Neural cell (in vitro differentiated cells): Measurements from ENCODE around the gene ZC3H12C. TPM values are rescaled to one million over a fixed set of nuclear protein-coding genes. Genes with fewer than 3 reads are reported as not detected.
A peak's percentile ranks its signal among the peaks of the same experiment; 100 is the strongest.

Experiments
- H2AFZ ChIP-seq: fragments of 200-600, 300-800 bp; sonication (generic), shearing (Covaris generic); 2 replicates; pipeline ENCODE4 v1.6.0; 2014; ENCODE audit warnings: low read depth, mild to moderate bottlenecking, antibody characterized with exemption, low read length, moderate library complexity
- H3F3A ChIP-seq: fragments of 200-600 bp; shearing (Covaris generic); 2 replicates; pipeline ENCODE4 v1.6.1; 2016; ENCODE audit warnings: mild to moderate bottlenecking, moderate library complexity, mixed read lengths, antibody characterized with exemption, low read length; ENCODE audit not compliant: insufficient read depth, poor library complexity, severe bottlenecking
- H3K27ac ChIP-seq: fragments of 200-600, 300-800 bp; sonication (generic), shearing (Covaris generic); 2 replicates; pipeline ENCODE4 v1.5.1; 2014; ENCODE audit warnings: mild to moderate bottlenecking, low read length, moderate library complexity
- H3K27me3 ChIP-seq: fragments of 300-800, 200-600 bp; sonication (generic), shearing (Covaris generic); 2 replicates; pipeline ENCODE4 v1.6.0; 2014; ENCODE audit warnings: mild to moderate bottlenecking, low read depth, low read length, moderate library complexity; ENCODE audit not compliant: insufficient read depth
- H3K36me3 ChIP-seq: fragments of 300-800, 200-600 bp; sonication (generic), shearing (Covaris generic); 2 replicates; pipeline ENCODE4 v1.5.1; 2014; ENCODE audit warnings: mild to moderate bottlenecking, antibody characterized with exemption, low read length, moderate library complexity; ENCODE audit not compliant: insufficient read depth
- H3K4me2 ChIP-seq: fragments of 300-800, 200-600 bp; sonication (generic), shearing (Covaris generic); 2 replicates; pipeline ENCODE4 v1.6.0; 2014; ENCODE audit warnings: mild to moderate bottlenecking, low read length
- H3K4me3 ChIP-seq: fragments of 300-800, 200-600 bp; sonication (generic), shearing (Covaris generic); 2 replicates; pipeline ENCODE4 v1.5.1; 2014; ENCODE audit warnings: mild to moderate bottlenecking, low read length, moderate library complexity
- H3K79me2 ChIP-seq: fragments of 200-600 bp; shearing (Covaris generic); replicated peaks from 2 replicates; pipeline ENCODE4 v1.6.0; 2014; ENCODE audit warnings: mild to moderate bottlenecking, low read length, moderate library complexity; ENCODE audit not compliant: insufficient read depth
- H3K9ac ChIP-seq: fragments of 300-800, 200-600 bp; sonication (generic), shearing (Covaris generic); 2 replicates; pipeline ENCODE4 v1.6.1; 2016; ENCODE audit warnings: mild to moderate bottlenecking, low read length, mixed read lengths
- H3K9me2 ChIP-seq: fragments of 200-600 bp; shearing (Covaris generic); 2 replicates; pipeline ENCODE4 v1.6.1; 2016; ENCODE audit warnings: mild to moderate bottlenecking, low read length, mixed read lengths; ENCODE audit not compliant: insufficient read depth
- H3K9me3 ChIP-seq: fragments of 200-600, 300-800 bp; sonication (generic), shearing (Covaris generic); 2 replicates; pipeline ENCODE4 v1.6.1; 2016; ENCODE audit warnings: mild to moderate bottlenecking, mixed run types, low read length, moderate library complexity, mixed read lengths
- H4K20me1 ChIP-seq: fragments of 200-600 bp; shearing (Covaris generic); 2 replicates; pipeline ENCODE4 v1.6.1; 2016; ENCODE audit warnings: mild to moderate bottlenecking, mixed run types; ENCODE audit not compliant: insufficient read depth
- EP300 ChIP-seq: fragments of 450-650 bp; conservative IDR thresholded peaks from 2 replicates; pipeline ENCODE4 v1.6.1; 2014; ENCODE audit warnings: antibody characterized with exemption, mild to moderate bottlenecking, moderate library complexity; ENCODE audit not compliant: poor library complexity, severe bottlenecking
- EZH2 ChIP-seq: fragments of 200-600, 300-800 bp; shearing (Covaris generic), sonication (generic); IDR thresholded peaks from 2 replicates; pipeline ENCODE4 v1.6.1; 2014; ENCODE audit warnings: antibody characterized with exemption, low read length, borderline replicate concordance, mild to moderate bottlenecking; ENCODE audit not compliant: insufficient read depth, poor library complexity, severe bottlenecking
- MXI1 ChIP-seq: fragments of 450-650 bp; conservative IDR thresholded peaks from 2 replicates; pipeline ENCODE4 v1.6.1; 2014; ENCODE audit warnings: antibody characterized with exemption, mild to moderate bottlenecking; ENCODE audit not compliant: poor library complexity, severe bottlenecking
- POLR2AphosphoS5 ChIP-seq: IDR thresholded peaks from 2 replicates; pipeline ENCODE4 v1.6.1; 2012
- RAD21 ChIP-seq: fragments of 450-650 bp; conservative IDR thresholded peaks from 2 replicates; pipeline ENCODE4 v1.6.1; 2014; ENCODE audit warnings: antibody characterized with exemption, mild to moderate bottlenecking, moderate library complexity
- SMC3 ChIP-seq: fragments of 450-650 bp; conservative IDR thresholded peaks from 2 replicates; pipeline ENCODE4 v1.6.1; 2014; ENCODE audit warnings: antibody characterized with exemption, mild to moderate bottlenecking, moderate library complexity; ENCODE audit not compliant: poor library complexity
- TAF1 ChIP-seq: IDR thresholded peaks from 2 replicates; pipeline ENCODE4 v1.6.1; 2012; ENCODE audit warnings: low read depth
- polyA plus RNA-seq: library from polyadenylated mRNA; depleted of rRNA; stranded (reverse); fragments of >200 nt; gene quantifications from 2 replicates; pipeline ENCODE4 v1.2.3, GENCODE V29; 2014
- TF ChIP-seq, protein P1 (sequence below): IDR thresholded peaks from 2 replicates; pipeline ENCODE4 v1.6.1; 2012; ENCODE audit warnings: borderline replicate concordance
- TF ChIP-seq, protein P2 (sequence below): fragments of 450-650 bp; IDR thresholded peaks from 2 replicates; pipeline ENCODE4 v1.5.1; 2014; ENCODE audit warnings: antibody characterized with exemption, mild to moderate bottlenecking, moderate library complexity; ENCODE audit not compliant: poor library complexity, severe bottlenecking

ZC3H12C gene
- polyA plus RNA-seq, 1 donor from 2014 or later = 15.1 TPM

DNA sequence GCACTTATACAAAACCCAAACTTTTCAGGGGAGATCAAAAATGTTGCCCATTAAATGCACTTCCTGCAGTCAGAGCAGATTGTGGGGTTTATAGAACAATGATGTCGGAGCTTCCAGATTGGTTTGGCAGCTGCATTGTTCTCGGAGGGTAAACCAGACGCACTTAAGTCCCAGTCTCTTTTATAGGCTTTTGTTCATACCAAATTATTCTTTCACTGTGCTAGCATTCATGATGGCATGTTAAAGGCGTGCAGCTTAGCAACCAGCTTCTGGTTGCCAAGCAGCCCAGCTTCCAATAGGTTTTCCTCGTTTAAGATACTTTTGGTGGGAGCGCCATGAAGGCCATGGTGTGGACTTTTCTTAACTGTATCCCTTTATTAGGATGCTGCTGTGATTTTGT lies 40.9 kb downstream of the ZC3H12C start:
- H3K4me2 ChIP-seq = peak overlapping the region; percentile 78
- peak overlapping the region; percentile 66 for H3K4me3 ChIP-seq
- H3K9ac ChIP-seq = peak overlapping the region; percentile 43
- TF ChIP-seq POLR2AphosphoS5 (peak; percentile 66), TAF1 (no peak), RAD21 (no peak), MXI1 (peak; percentile 72), SMC3 (no peak), EP300 (peak; percentile 80)
- TF ChIP-seq, protein P1, sequence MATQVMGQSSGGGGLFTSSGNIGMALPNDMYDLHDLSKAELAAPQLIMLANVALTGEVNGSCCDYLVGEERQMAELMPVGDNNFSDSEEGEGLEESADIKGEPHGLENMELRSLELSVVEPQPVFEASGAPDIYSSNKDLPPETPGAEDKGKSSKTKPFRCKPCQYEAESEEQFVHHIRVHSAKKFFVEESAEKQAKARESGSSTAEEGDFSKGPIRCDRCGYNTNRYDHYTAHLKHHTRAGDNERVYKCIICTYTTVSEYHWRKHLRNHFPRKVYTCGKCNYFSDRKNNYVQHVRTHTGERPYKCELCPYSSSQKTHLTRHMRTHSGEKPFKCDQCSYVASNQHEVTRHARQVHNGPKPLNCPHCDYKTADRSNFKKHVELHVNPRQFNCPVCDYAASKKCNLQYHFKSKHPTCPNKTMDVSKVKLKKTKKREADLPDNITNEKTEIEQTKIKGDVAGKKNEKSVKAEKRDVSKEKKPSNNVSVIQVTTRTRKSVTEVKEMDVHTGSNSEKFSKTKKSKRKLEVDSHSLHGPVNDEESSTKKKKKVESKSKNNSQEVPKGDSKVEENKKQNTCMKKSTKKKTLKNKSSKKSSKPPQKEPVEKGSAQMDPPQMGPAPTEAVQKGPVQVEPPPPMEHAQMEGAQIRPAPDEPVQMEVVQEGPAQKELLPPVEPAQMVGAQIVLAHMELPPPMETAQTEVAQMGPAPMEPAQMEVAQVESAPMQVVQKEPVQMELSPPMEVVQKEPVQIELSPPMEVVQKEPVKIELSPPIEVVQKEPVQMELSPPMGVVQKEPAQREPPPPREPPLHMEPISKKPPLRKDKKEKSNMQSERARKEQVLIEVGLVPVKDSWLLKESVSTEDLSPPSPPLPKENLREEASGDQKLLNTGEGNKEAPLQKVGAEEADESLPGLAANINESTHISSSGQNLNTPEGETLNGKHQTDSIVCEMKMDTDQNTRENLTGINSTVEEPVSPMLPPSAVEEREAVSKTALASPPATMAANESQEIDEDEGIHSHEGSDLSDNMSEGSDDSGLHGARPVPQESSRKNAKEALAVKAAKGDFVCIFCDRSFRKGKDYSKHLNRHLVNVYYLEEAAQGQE = no peak
- TF ChIP-seq, protein P2, sequence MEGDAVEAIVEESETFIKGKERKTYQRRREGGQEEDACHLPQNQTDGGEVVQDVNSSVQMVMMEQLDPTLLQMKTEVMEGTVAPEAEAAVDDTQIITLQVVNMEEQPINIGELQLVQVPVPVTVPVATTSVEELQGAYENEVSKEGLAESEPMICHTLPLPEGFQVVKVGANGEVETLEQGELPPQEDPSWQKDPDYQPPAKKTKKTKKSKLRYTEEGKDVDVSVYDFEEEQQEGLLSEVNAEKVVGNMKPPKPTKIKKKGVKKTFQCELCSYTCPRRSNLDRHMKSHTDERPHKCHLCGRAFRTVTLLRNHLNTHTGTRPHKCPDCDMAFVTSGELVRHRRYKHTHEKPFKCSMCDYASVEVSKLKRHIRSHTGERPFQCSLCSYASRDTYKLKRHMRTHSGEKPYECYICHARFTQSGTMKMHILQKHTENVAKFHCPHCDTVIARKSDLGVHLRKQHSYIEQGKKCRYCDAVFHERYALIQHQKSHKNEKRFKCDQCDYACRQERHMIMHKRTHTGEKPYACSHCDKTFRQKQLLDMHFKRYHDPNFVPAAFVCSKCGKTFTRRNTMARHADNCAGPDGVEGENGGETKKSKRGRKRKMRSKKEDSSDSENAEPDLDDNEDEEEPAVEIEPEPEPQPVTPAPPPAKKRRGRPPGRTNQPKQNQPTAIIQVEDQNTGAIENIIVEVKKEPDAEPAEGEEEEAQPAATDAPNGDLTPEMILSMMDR = no peak
- no peaks in the 10 kb centered on the region for H3K9me2 ChIP-seq
- no peaks in the 10 kb centered on the region for H4K20me1 ChIP-seq
- no peaks in the 10 kb centered on the region for H3K36me3 ChIP-seq
- H2AFZ ChIP-seq = no peak overlapping the region
- H3K9me3 ChIP-seq = no peaks in the 10 kb centered on the region
- H3K27ac ChIP-seq = peak overlapping the region; percentile 81
- H3K79me2 ChIP-seq = peaks cover 73% of the 10 kb centered on the region
- peaks cover 3% of the 10 kb centered on the region for H3F3A ChIP-seq
- no peaks in the 10 kb centered on the region for H3K27me3 ChIP-seq

DNA sequence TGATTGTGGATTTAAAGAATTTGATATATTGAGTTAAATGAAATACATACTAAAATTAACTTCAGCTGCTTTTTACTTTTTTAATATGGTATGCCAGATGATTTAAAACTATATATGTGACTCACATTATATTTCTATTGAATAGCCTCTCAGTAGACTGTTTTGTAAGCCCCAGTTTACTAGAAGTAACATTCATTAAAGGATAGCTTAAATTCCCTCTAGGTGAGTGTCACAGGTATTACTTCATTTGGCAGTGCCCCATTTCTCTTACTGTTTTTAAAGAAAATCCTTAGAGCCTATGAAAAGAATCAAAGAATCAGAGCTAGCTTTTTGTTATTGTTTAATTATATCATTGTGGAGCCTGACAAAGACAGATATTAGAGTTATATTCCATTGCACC lies 48.6 kb downstream of the ZC3H12C start:
- Histone ChIP-seq H3K27me3 (no peaks in the 10 kb centered on the region), H3K9me2 (no peaks in the 10 kb centered on the region), H2AFZ (no peak overlapping the region), H3K9ac (no peak overlapping the region), H3K36me3 (peaks cover 7% of the 10 kb centered on the region), H3K4me3 (no peak overlapping the region), H3F3A (no peaks in the 10 kb centered on the region), H3K79me2 (peaks cover 96% of the 10 kb centered on the region), H3K9me3 (no peaks in the 10 kb centered on the region), H4K20me1 (no peaks in the 10 kb centered on the region), H3K27ac (no peak overlapping the region), H3K4me2 (no peak overlapping the region)
- TF ChIP-seq MXI1 = no peak
- TF ChIP-seq, protein P1 = no peak
- TF ChIP-seq SMC3 = no peak
- no peak for TF ChIP-seq POLR2AphosphoS5
- TF ChIP-seq, protein P2 = no peak
- no peak for TF ChIP-seq EP300
- no peak for TF ChIP-seq TAF1
- no peak for TF ChIP-seq EZH2
- no peak for TF ChIP-seq RAD21
